CD14-positive monocyte (primary cell): ENCODE data around the gene TCF4. TPM values are rescaled to one million over a fixed set of nuclear protein-coding genes. Genes with fewer than 3 reads are reported as not detected.

ENCODE experiments used
- DNase-seq, 3 donors: peaks; one replicate each; pipeline ENCODE4 v3.0.0-alpha.2; 2011 to 2022
- H2AFZ ChIP-seq: 2 replicates; pipeline ENCODE4 v1.6.0; 2012; ENCODE audit warnings: mild to moderate bottlenecking, low read depth, low read length, inconsistent platforms; ENCODE audit not compliant: insufficient read depth, poor library complexity, severe bottlenecking
- H3K27ac ChIP-seq, 2 donors: 1 replicate in 1 of 2; 2 replicates in 1 of 2; pipeline ENCODE4 v1.5.1; 2012 to 2013; ENCODE audit warnings: low read length in 2 of 2, control low read depth in 1 of 2, inconsistent platforms in 1 of 2, low read depth in 1 of 2, mild to moderate bottlenecking in 1 of 2
- H3K27me3 ChIP-seq, 2 donors: one replicate each; pipeline versions ENCODE4 v1.6.0 to v1.6.1; 2011 to 2013; ENCODE audit warnings: low read length in 2 of 2; ENCODE audit not compliant: control insufficient read depth in 2 of 2, insufficient read depth in 2 of 2
- H3K36me3 ChIP-seq, 2 donors: replicated peaks in 1 of 2; 1 replicate in 1 of 2; 2 replicates in 1 of 2; pipeline versions ENCODE4 v1.5.1 to v1.6.1; 2012 to 2013; ENCODE audit warnings: low read length in 2 of 2, control low read depth in 1 of 2, inconsistent platforms in 1 of 2, mild to moderate bottlenecking in 1 of 2; ENCODE audit not compliant: insufficient read depth in 2 of 2, control insufficient read depth in 1 of 2
- H3K4me1 ChIP-seq, 2 donors: 1 replicate in 1 of 2; 2 replicates in 1 of 2; pipeline versions ENCODE4 v1.5.1 to v1.6.1; 2012 to 2013; ENCODE audit warnings: low read length in 2 of 2, control low read depth in 1 of 2, inconsistent platforms in 1 of 2, mild to moderate bottlenecking in 1 of 2, moderate library complexity in 1 of 2; ENCODE audit not compliant: insufficient read depth in 2 of 2, control insufficient read depth in 1 of 2
- H3K4me2 ChIP-seq: replicated peaks from 2 replicates; pipeline ENCODE3; 2012; ENCODE audit warnings: low read length, moderate library complexity, mild to moderate bottlenecking; ENCODE audit not compliant: poor library complexity, severe bottlenecking; ENCODE audit errors: extremely low read depth
- H3K4me3 ChIP-seq, 3 experiments: fragments of 200-600 bp in 1 of 3; sonication (generic) in 1 of 3; replicated peaks in 1 of 3; 1 replicate in 2 of 3; 2 replicates in 1 of 3; pipeline ENCODE4 v1.5.1; 2011 to 2013; ENCODE audit warnings: low read length in 3 of 3, mild to moderate bottlenecking in 3 of 3, control low read depth in 2 of 3, low read depth in 2 of 3, inconsistent platforms in 1 of 3, moderate library complexity in 1 of 3
- H3K79me2 ChIP-seq: 2 replicates; pipeline ENCODE4 v1.6.0; 2012; ENCODE audit warnings: mild to moderate bottlenecking, control low read depth, inconsistent platforms, low read length, moderate library complexity; ENCODE audit not compliant: insufficient read depth
- H3K9ac ChIP-seq: 2 replicates; pipeline ENCODE4 v1.6.0; 2017; ENCODE audit warnings: low read length, mild to moderate bottlenecking; ENCODE audit not compliant: insufficient read depth, poor library complexity, severe bottlenecking
- H3K9me3 ChIP-seq, 2 donors: replicated peaks in 1 of 2; 1 replicate in 1 of 2; 2 replicates in 1 of 2; pipeline versions ENCODE4 v1.5.1 to v1.6.1; 2012 to 2013; ENCODE audit warnings: low read length in 2 of 2, control low read depth in 1 of 2; ENCODE audit not compliant: control insufficient read depth in 1 of 2, insufficient read depth in 1 of 2
- H4K20me1 ChIP-seq: 2 replicates; pipeline ENCODE4 v1.6.0; 2012; ENCODE audit warnings: mild to moderate bottlenecking, low read length, control low read depth, moderate library complexity; ENCODE audit not compliant: insufficient read depth
- H3K27ac Mint-ChIP-seq, 7 donors: one replicate each; pipeline ENCODE4 v1.8.0; 2020; ENCODE audit warnings: mild to moderate bottlenecking in 7 of 7, mixed read lengths in 7 of 7, moderate library complexity in 6 of 7, inconsistent platforms in 2 of 7
- H3K27me3 Mint-ChIP-seq, 3 donors: one replicate each; pipeline ENCODE4 v1.8.0; 2021 to 2022; ENCODE audit warnings: low read depth in 3 of 3, mild to moderate bottlenecking in 3 of 3, mixed read lengths in 3 of 3, moderate library complexity in 3 of 3, inconsistent platforms in 1 of 3
- H3K36me3 Mint-ChIP-seq, 2 donors: one replicate each; pipeline ENCODE4 v1.8.0; 2020; ENCODE audit warnings: mixed read lengths in 2 of 2, inconsistent platforms in 1 of 2, mild to moderate bottlenecking in 1 of 2
- H3K4me1 Mint-ChIP-seq: one replicate; pipeline ENCODE4 v1.8.0; 2020; ENCODE audit warnings: mild to moderate bottlenecking, mixed read lengths
- H3K4me3 Mint-ChIP-seq, 2 donors: one replicate each; pipeline ENCODE4 v1.8.0; 2020; ENCODE audit warnings: mild to moderate bottlenecking in 2 of 2, mixed read lengths in 2 of 2, moderate library complexity in 1 of 2
- H3K9me3 Mint-ChIP-seq, 7 donors: one replicate each; pipeline ENCODE4 v1.8.0; 2020 to 2022; ENCODE audit warnings: mixed read lengths in 7 of 7, mild to moderate bottlenecking in 6 of 7, moderate library complexity in 6 of 7, inconsistent platforms in 2 of 7
- CTCF ChIP-seq: fragments of 200-600 bp; IDR thresholded peaks from one replicate; pipeline ENCODE4 v1.8.0; 2022; ENCODE audit warnings: antibody characterized with exemption, mild to moderate bottlenecking
- WGBS: methylation state at CpG from one replicate; pipeline ENCODE4 v1.1.5; 2013; ENCODE audit warnings: missing lambda C conversion rate; ENCODE audit not compliant: insufficient coverage; 5-methylcytosine and 5-hydroxymethylcytosine counted together
- intact Hi-C, 2 donors: fragments of 100-400 bp; cut with micrococcal nuclease; formaldehyde crosslinking; loops; one replicate each; pipeline versions ENCODE4 v1.15.0 to v1.15.1; 2023
- polyA plus RNA-seq, 3 donors: library from polyadenylated mRNA; depleted of rRNA in 1 of 3; unstranded in 2 of 3; stranded (reverse) in 1 of 3; fragments of 300-500 nt in 2 of 3; fragments of >200 nt in 1 of 3; fragmentation: Illumina TruSeq in 2 of 3; gene quantifications; 1 replicate in 2 of 3; 2 replicates in 1 of 3; pipeline ENCODE4 v1.2.3, GENCODE V29; 2012 to 2021

TCF4 gene
- polyA plus RNA-seq, 3 donors: 5.9 to 12.9 (median 10.7) TPM

DNA sequence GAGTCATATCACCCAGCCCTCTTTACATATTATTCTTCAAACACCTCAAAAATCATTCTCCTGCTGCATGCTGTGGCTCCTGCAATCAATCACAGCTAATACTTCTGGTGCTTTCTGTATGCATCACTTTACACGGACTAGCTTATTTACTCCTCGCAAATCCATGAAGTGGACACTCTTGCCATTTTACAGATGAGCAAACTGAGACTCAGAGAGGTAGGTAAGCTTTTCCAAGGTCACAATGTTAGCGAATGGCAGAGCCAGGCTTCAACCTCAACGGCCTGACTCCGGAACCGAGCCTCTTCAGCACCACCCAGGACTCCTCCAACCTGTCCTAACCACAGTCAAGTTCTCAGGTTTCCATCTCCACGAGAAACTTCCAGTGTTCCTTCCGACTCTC is 36.8 kb downstream of the TCF4 start:
- DNase-seq: no peak
- peaks cover 0 to 3% (median 0%) of the 10 kb centered on the region in 7 donors for H3K9me3 Mint-ChIP-seq
- no peaks in the 10 kb centered on the region for H3K36me3 ChIP-seq
- intact Hi-C loops: no loop called here
- H3K4me1 ChIP-seq: no peaks in the 10 kb centered on the region
- 94% methylated on average over 8 of the region's 8 CpGs for WGBS
- H3K9me3 ChIP-seq: no peaks in the 10 kb centered on the region
- H3K4me3 Mint-ChIP-seq: no peak overlapping the region
- H3K36me3 Mint-ChIP-seq: peaks cover 0 to 2% of the 10 kb centered on the region in 2 donors
- TF ChIP-seq CTCF: no peak
- no peak overlapping the region for H3K9ac ChIP-seq
- no peak overlapping the region for H3K4me2 ChIP-seq
- no peaks in the 10 kb centered on the region for H4K20me1 ChIP-seq
- no peak overlapping the region for H3K27ac ChIP-seq
- no peaks in the 10 kb centered on the region for H3K79me2 ChIP-seq
- no peaks in the 10 kb centered on the region for H3K27me3 ChIP-seq
- H3K4me1 Mint-ChIP-seq: no peaks in the 10 kb centered on the region
- H3K27ac Mint-ChIP-seq: peak overlapping the region in 1 of 7 donors; percentile 11
- H3K27me3 Mint-ChIP-seq: peaks cover 0 to 1% (median 0%) of the 10 kb centered on the region in 3 donors
- H2AFZ ChIP-seq: no peak overlapping the region
- no peak overlapping the region for H3K4me3 ChIP-seq

DNA sequence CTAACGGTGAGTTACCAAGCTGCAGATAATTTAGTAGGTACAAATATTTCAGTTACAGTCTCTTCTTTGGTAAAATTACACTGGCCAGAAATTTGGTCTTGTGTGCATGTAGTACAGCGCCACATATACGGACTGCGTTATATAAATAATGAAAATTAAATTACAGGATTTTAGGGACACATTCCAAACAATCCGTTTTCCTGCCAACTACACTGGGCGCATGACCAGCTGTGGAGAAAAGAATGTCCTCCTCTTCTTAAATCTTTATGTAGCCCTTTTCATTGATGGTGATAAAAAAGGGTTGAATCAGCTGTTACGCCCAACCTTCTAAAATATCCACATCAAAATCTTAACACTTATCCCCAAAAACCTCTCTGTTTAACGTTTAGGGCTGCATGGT is 37.5 kb downstream of the TCF4 start:
- DNase-seq: no peak
- no peaks in the 10 kb centered on the region for H3K36me3 ChIP-seq
- no peak for TF ChIP-seq CTCF
- intact Hi-C loops: no loop called here
- no peak overlapping the region for H3K27ac ChIP-seq
- H3K27ac Mint-ChIP-seq: no peak overlapping the region
- H3K9me3 ChIP-seq: no peaks in the 10 kb centered on the region
- H3K4me2 ChIP-seq: no peak overlapping the region
- H2AFZ ChIP-seq: no peak overlapping the region
- no peaks in the 10 kb centered on the region for H3K79me2 ChIP-seq
- H3K9ac ChIP-seq: no peak overlapping the region
- H4K20me1 ChIP-seq: no peaks in the 10 kb centered on the region
- H3K4me3 ChIP-seq: no peak overlapping the region
- H3K27me3 ChIP-seq: no peaks in the 10 kb centered on the region
- H3K4me3 Mint-ChIP-seq: no peak overlapping the region
- 100% methylated on average over 1 of the region's 8 CpGs for WGBS
- H3K9me3 Mint-ChIP-seq: peaks cover 0 to 3% (median 0%) of the 10 kb centered on the region in 7 donors
- H3K4me1 Mint-ChIP-seq: no peaks in the 10 kb centered on the region
- H3K36me3 Mint-ChIP-seq: peaks cover 0 to 2% of the 10 kb centered on the region in 2 donors
- H3K4me1 ChIP-seq: no peaks in the 10 kb centered on the region
- peaks cover 0 to 1% (median 0%) of the 10 kb centered on the region in 3 donors for H3K27me3 Mint-ChIP-seq
